Sigmoid colon (tissue), 7 donors: Measurements from ENCODE around the gene OMP. TPM values are rescaled to one million over a fixed set of nuclear protein-coding genes. Genes with fewer than 3 reads are reported as not detected.
"Not testable (repeated sequence)": the region's sequence is repeated elsewhere in the genome, so short reads cannot be mapped to it uniquely, and the experiment has no call there.

Experiments
- DNase-seq: peaks from one replicate; pipeline ENCODE4 v3.0.0-alpha.2; 2019
- H3K27ac ChIP-seq, 4 donors: fragments of 200-600 bp; sonication (generic); one replicate each; pipeline ENCODE4 v1.5.1; 2016 to 2019; ENCODE audit warnings: mild to moderate bottlenecking in 1 of 4
- H3K27me3 ChIP-seq, 3 donors: fragments of 200-600 bp; sonication (generic); one replicate each; pipeline ENCODE4 v1.5.1; 2019; ENCODE audit warnings: mild to moderate bottlenecking in 1 of 3
- H3K36me3 ChIP-seq, 4 donors: fragments of 200-600 bp; sonication (generic); one replicate each; pipeline ENCODE4 v1.5.1; 2016 to 2019
- H3K4me1 ChIP-seq, 4 donors: fragments of 200-600 bp; sonication (generic); one replicate each; pipeline ENCODE4 v1.5.1; 2017 to 2019
- H3K4me3 ChIP-seq, 4 donors: fragments of 200-600 bp; sonication (generic); one replicate each; pipeline ENCODE4 v1.5.1; 2017 to 2019; ENCODE audit warnings: mild to moderate bottlenecking in 2 of 4, moderate library complexity in 1 of 4
- H3K9me3 ChIP-seq, 4 donors: fragments of 200-600 bp in 3 of 4; sonication (generic) in 3 of 4; one replicate each; pipeline versions ENCODE4 v1.5.1 to v1.6.1; 2013 to 2019
- CTCF ChIP-seq, 4 experiments: fragments of 450-650 bp in 3 of 4; fragments of 200-600 bp in 1 of 4; IDR thresholded peaks; one replicate each; pipeline ENCODE4 v1.5.1; 2016 to 2019; ENCODE audit warnings: antibody characterized with exemption in 4 of 4, mild to moderate bottlenecking in 3 of 4, moderate library complexity in 2 of 4
- EP300 ChIP-seq, 4 donors: sonication (generic); formaldehyde crosslinking; IDR thresholded peaks; one replicate each; pipeline ENCODE4 v1.6.1; 2017; ENCODE audit warnings: antibody characterized with exemption in 4 of 4
- POLR2A ChIP-seq, 2 donors: fragments of 450-650 bp; IDR thresholded peaks; one replicate each; pipeline ENCODE4 v1.6.1; 2016; ENCODE audit warnings: antibody characterized with exemption in 2 of 2, mild to moderate bottlenecking in 2 of 2, moderate library complexity in 2 of 2
- POLR2AphosphoS5 ChIP-seq, 4 donors: sonication (generic); formaldehyde crosslinking; IDR thresholded peaks; one replicate each; pipeline ENCODE4 v1.6.1; 2017; ENCODE audit warnings: antibody characterized with exemption in 4 of 4
- WGBS, 2 donors: extraction: QIAGEN DNeasy Blood & Tissue Kit; methylation state at CpG; one replicate each; pipeline ENCODE4 v1.1.7; 2013; 5-methylcytosine and 5-hydroxymethylcytosine counted together
- intact Hi-C: fragments of 100-400 bp; cut with DNase I; formaldehyde crosslinking; loops from one replicate; pipeline ENCODE4 v1.15.1; 2023
- polyA plus RNA-seq, 3 donors: library from polyadenylated mRNA; stranded (reverse); fragments of 200-250 nt; gene quantifications; one replicate each; pipeline ENCODE4 v1.2.3, GENCODE V29; 2013
- total RNA-seq, 4 donors: library from RNA; depleted of rRNA; stranded (reverse); fragments of >200 nt; gene quantifications; one replicate each; pipeline ENCODE4 v1.1.0, GENCODE V29; 2016
- donor health status: healthy with polysubstance abuse.
- donor health status: Bipolar disorder and iron deficiency.
- donor health status: healthy.

The OMP gene
- total and polyA plus RNA-seq, 7 donors, result 1.4 to 4.5 TPM; not detected in 5

- Histone ChIP-seq H3K4me1 (peaks cover 0 to 5% (median 0%) of the 10 kb centered on the region in 4 donors), H3K27ac (no peak overlapping the region)
These were observed 6.8 kb upstream of the OMP start for GRCh38 chr11:77095551-77096490.

GRCh38 chr11:77096591-77097019, 6.0 kb upstream of the OMP start:
- peak; percentile 42 for DNase-seq
- Histone ChIP-seq H3K36me3 (no peaks in the 10 kb centered on the region), H3K9me3 (no peaks in the 10 kb centered on the region), H3K4me3 (no peak overlapping the region), H3K27me3 (no peaks in the 10 kb centered on the region), H3K27ac (no peak overlapping the region), H3K4me1 (peaks cover 0 to 5% (median 0%) of the 10 kb centered on the region in 4 donors)
- intact Hi-C loops, result no loop called here
- no peak for TF ChIP-seq POLR2A (IDR thresholded peaks at IDR 0.05)
- no peak for TF ChIP-seq EP300 (IDR thresholded peaks at IDR 0.05)
- TF ChIP-seq POLR2AphosphoS5 (IDR thresholded peaks at IDR 0.05), result no peak
- no peak for TF ChIP-seq CTCF (IDR thresholded peaks at IDR 0.05)
- WGBS, 2 donors, result 53 to 82% methylated on average over 8 of the region's 8 CpGs

More at GRCh38 chr11:77095551-77096490, 6.8 kb upstream of the OMP start:
- Histone ChIP-seq H3K9me3 (no peaks in the 10 kb centered on the region), H3K4me3 (no peak overlapping the region), H3K27me3 (no peaks in the 10 kb centered on the region), H3K36me3 (no peaks in the 10 kb centered on the region)
- TF ChIP-seq CTCF (IDR thresholded peaks at IDR 0.05) (no peak), POLR2AphosphoS5 (IDR thresholded peaks at IDR 0.05) (no peak), POLR2A (IDR thresholded peaks at IDR 0.05) (no peak), EP300 (IDR thresholded peaks at IDR 0.05) (no peak)
- intact Hi-C loops, result no loop called here
- 25 to 77% methylated on average over 21 of the region's 21 CpGs for WGBS, 2 donors
- peak; percentile 55 for DNase-seq

GRCh38 chr11:77097180-77097579, 5.5 kb upstream of the OMP start:
- H3K27me3 ChIP-seq, H3K9me3 ChIP-seq, H3K4me3 ChIP-seq, DNase-seq, H3K4me1 ChIP-seq, H3K36me3 ChIP-seq, intact Hi-C loops, H3K27ac ChIP-seq: not testable (repeated sequence)
- 85 to 86% methylated on average over 4 of the region's 4 CpGs for WGBS, 2 donors

GRCh38 chr11:77100166-77101042, 2.2 kb upstream of the OMP start:
- Histone ChIP-seq H3K36me3 (peaks cover 0 to 5% (median 0%) of the 10 kb centered on the region in 4 donors), H3K9me3 (no peaks in the 10 kb centered on the region), H3K4me1 (no peaks in the 10 kb centered on the region), H3K27me3 (no peaks in the 10 kb centered on the region), H3K4me3 (no peak overlapping the region), H3K27ac (no peak overlapping the region)
- 97% methylated on average over 14 of the region's 14 CpGs for WGBS, 2 donors
- peak; percentile 50 for DNase-seq
- TF ChIP-seq EP300 (IDR thresholded peaks at IDR 0.05) (no peak), POLR2A (IDR thresholded peaks at IDR 0.05) (no peak), POLR2AphosphoS5 (IDR thresholded peaks at IDR 0.05) (no peak), CTCF (IDR thresholded peaks at IDR 0.05) (no peak)
- intact Hi-C loops, result no loop called here

- no peak overlapping the region for H3K27ac ChIP-seq
- no peaks in the 10 kb centered on the region for H3K9me3 ChIP-seq
- H3K36me3 ChIP-seq, result peaks cover 0 to 5% (median 0%) of the 10 kb centered on the region in 4 donors
- H3K27me3 ChIP-seq, result no peaks in the 10 kb centered on the region
- no peak for DNase-seq
- H3K4me1 ChIP-seq, result no peaks in the 10 kb centered on the region
- 87 to 88% methylated on average over 5 of the region's 5 CpGs for WGBS, 2 donors
- TF ChIP-seq EP300 (IDR thresholded peaks at IDR 0.05), result no peak
- no peak for TF ChIP-seq POLR2AphosphoS5 (IDR thresholded peaks at IDR 0.05)
- no peak for TF ChIP-seq POLR2A (IDR thresholded peaks at IDR 0.05)
- no peak for TF ChIP-seq CTCF (IDR thresholded peaks at IDR 0.05)
- intact Hi-C loops, result no loop called here
- H3K4me3 ChIP-seq, result no peak overlapping the region
These were observed 1.6 kb upstream of the OMP start for GRCh38 chr11:77101043-77101537.
